Activated CD8-positive, alpha-beta memory T cell treated with anti-CD3 and anti-CD28 coated beads, Interleukin-2, amount 50 U/mL, for 24 hours (primary cell): Measurements from ENCODE around the gene SLC2A9.

Experiments
- DNase-seq: peaks from one replicate; pipeline ENCODE4 v3.0.0-alpha.2; 2020; ENCODE audit errors: extremely low read depth

The SLC2A9 gene

DNA sequence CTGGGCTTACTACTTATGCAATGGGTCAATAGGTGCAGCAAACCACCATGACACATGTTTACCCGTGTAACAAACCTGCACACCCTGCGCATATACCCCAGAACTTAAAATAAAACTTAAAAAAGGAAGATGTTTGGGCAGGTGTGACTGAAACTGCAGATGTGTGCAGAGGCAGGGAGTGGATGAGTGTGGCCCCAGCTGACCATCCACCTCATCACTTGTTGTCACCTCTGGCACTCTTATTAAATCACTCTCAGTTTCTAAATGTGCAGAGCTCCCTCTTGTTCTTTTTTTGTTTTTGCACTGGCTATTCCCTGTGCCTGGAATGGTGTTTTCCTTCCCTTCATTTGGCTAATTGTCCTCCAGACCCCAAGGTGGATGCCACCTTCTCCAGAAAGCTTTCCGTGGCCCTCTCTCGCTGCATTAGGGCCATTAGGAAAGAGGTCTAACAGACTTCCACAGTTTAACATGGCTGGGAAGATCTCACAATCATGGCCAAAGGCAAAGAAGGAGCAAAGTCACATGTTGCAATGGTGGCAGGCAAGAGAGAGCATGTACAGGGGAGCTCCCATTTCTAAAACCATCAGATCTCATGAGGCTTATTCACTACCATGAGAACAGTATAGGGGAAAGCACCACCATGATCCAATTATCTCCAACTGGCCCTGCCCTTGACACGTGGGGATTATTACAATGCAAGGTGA is 58.5 kb downstream of the SLC2A9 start:
- no peak for DNase-seq

DNA sequence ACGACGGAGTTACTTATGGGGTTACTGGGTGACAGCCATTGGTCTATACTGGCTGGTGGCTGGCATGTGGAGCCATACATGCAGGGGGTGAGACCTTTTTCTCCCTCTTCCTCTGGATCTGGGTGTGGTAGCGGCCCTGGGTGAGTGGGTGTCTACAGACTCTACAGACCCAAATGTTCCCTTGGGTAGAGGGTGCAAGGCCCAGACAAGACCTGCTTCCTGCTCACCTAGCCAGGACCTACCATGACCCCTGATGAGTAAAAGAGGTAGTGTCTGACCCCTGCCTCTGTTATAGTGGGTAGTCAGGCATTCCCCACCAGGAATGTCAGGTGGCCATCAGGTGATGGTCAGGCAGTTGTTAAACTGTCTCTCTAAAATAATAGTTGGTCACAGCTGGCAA is 66.8 kb downstream of the SLC2A9 start:
- no peak for DNase-seq

DNA sequence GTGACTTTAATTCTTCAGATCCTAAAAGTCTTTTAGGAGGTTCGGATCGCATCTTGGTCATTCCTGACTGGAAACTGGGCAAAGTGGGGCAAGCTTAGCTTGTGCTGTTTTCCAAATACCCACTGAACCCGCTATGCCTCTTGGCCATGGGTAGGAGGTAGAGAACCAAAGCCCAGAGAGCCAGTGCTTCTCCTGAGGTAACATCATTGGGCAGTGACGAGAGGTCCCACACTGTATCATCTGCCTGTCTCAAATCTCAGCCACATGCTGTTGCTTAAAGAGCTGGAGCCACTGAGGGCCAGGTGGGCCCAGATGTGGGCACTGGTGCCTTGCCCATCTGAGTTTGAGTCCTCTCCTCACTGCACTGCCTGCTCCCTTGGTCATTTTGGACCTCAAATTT is 68.2 kb downstream of the SLC2A9 start:
- no peak for DNase-seq

DNA sequence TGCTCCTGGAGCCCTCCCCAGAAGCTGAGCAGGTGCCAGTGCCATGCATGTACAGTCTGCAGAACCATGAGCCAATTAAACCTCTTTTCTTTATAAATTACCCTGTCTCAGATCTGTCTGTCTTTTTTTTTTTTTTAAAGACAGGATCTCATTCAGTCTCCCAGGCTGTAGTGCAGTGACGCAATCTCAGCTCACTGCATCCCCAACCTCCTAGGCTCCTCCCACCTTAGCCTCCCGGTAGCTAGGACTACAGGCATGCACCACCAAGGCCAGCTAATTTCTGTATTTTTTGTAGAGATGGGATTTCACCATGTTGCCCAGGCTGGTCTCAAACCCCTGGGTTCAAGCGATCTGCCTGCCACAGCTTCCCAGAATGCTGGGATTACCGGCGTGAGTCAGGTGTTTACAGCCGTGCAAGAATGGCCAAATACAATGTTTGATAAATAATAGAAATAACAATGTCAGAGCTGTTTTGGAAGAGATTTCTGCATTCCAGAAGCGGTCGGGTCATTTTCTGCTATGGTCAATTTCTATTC is 68.8 kb downstream of the SLC2A9 start:
- no peak for DNase-seq

DNA sequence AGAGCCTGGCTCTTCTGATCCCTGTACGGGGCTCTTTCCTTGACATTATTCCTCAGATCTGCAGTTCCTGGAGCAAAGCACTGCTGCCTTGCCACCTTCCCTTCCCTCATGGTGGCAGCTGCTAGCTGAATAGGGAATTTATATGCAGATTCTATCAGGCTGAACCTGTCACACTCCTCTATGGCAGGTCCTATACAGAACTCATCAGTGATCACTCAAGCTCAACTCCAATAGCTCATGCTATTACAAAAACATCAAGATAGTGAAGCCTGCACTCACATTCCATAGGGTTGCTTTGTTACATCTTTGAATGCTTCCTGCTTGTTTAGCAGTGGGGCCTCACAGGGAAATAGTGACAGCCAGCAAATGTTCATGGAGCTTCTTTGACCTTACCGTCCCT is 71.7 kb downstream of the SLC2A9 start:
- no peak for DNase-seq

DNA sequence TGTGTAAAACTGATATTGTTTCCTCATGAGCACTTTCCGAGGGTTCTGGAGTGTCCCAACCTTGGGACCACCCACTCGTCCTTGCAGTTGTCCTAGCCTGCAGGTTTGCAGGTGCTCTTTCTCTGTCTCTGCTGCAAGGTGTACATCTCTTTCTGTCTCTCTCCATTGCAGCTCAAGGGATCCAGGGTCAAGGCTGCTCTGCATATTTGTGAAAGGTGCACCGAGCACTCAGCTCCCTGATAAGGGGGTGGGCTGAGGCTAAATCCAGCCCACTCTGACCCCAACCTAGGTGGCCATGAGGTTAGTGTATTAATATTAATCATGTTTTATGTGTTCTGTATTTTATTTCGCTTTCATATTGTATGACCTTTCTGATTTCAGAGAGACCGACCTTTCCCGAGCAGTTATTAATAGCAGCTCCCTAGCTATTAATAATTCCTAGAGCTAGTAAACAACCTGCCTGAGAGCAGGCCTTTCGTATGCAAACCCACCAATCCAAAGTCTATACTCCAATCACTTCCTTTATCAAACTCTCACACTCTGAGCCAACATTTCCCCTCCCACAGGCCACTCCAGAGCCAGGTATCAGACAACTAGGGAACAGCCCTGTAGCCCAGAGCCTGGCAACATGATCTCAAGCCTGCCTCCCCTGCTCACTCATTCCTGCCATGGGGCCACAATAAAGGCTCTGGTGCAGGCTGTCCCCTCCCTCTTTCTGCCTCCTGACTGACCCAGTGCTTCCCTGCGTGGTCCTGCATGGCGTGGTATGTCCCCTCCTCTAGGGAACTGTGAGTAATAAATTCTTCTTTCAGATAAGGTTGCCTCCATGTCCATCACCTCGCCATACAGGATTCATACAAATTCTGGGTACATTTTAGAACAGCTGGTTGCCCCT is 73.9 kb downstream of the SLC2A9 start:
- no peak for DNase-seq

DNA sequence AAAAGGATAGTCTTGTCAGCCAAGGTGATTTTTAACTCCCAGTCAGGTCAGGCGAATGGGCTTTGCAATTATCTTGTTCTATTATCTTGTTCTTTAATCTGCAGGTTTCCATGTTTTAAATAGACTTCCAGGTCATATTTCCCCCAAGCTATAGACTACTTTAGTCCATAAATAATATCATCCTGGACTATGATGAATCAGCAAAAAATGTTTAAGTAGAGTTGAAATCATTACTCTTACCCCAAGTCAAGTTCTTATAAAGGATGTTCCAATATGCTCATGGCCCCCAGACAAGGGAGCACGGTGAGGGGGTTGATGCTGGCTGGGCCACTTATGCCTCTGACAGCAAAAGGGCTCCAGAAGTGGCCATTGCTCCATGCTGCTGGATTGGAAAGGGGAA is 75.1 kb downstream of the SLC2A9 start:
- no peak for DNase-seq

DNA sequence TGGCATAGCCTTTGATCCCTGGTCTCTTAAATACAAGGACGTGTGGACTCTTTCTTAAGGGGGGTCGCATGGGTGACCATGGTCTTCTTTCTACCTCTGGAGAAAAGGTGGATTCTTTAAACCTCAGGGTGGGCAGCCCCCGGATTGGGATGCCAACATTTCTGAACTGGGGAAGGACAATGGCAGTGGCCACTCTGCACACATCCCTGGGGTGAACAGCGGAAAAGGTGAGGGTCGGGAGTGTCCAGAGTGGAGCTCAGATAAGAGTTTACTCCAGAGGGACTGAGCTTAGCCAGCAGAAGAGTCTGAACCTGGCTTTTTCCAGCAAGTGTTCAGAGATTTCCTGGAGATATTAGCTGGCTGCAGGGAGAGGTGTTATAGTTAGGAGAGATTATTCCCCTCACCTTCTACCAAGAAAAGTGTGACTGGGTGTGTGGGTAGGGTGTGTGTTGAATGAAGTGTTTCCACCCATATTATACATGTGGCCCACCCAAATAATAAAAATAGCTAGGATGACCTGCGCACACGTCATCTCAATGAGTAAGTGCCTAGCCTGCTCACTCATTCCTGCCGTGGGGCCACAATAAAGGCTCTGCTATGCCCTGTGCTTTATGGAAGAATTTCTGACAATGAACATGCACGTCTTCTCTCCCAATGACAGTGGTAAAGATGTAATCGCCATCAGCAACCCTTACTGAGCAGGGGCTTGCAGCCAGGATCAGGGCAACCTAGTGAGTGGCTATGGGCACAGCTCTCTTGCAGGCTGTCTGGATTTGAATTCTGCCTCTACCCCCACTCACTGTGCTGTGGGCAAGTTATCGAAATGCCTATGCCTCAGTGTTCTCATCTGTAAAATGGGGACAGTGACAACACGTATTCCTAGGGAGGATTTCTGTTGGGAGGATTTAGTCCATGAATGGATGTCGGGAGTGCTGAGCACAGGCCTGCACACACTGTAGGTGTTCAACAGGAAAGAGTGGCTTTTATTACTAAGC is 76.6 kb downstream of the SLC2A9 start:
- DNase-seq: no peak

DNA sequence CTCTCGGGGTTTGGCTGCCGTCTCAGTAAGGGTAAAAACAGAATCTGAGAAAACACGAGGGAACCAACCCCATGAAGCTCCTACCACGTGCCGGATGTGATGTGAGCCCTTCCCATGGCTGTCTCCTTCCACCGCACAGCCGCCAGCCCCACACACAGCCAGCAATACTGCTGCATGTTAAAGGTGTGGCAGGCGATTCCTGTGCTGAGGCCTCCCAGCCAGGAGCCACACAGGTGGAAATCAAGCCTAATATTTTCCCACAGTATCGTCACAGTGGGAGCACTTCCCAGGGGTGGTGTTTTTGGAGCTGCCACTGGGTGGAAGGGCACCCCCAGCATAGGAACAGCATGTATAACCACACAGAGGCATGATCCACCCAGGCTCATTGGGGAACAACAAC is 77.5 kb downstream of the SLC2A9 start:
- DNase-seq: no peak

DNA sequence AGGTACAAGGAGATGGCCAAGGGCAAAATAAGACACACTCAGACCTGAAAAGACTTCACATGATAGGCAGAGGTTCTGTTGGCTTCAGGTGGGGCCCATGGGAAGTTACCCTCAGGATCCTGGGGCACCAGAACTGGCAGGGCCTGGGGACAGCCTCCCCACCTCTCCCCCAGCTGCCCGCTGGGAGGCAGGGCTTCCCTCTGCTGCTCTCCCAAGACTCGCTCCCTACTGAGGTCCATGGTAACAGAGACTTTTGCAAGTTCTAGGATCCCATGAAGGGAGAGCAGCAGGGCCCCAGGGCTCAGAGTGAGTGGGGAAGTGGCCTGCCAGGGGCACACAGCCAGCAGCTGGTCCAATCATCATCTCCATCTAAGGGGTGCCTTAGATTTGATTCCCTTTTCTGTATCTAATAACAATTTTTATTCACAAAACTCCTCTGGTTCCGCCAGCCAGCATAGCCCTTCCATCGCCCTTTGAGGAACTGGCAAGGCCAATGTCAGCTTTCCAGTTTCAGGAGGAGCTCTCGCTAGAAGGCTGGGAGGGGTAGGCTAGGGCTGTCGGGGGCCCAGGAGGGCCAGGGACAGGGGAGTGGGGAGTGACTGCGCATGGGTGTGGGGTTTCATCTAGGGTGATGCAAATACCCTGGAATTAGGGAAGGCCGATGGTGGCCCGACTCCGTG is 78.2 kb downstream of the SLC2A9 start:
- DNase-seq: no peak

DNA sequence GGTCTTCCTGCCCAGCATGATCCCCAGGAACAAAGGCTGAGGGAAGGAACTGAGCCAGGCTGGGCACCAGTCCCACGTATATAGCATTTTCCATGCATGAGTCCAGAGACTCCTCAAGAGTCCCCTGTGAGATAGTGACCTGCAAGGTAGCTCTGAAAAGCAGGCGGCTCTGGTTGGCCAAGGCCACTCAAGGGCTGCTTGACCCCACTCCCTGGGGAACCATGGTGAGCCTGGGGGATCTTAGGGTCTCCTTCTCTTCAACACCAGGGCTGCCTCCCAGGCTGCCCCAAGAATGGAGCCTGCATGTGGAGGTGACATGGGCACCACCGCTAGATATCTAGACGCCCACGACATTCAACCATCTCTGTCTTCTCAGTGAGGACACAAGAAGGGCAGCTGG is 79.2 kb downstream of the SLC2A9 start:
- DNase-seq: no peak

DNA sequence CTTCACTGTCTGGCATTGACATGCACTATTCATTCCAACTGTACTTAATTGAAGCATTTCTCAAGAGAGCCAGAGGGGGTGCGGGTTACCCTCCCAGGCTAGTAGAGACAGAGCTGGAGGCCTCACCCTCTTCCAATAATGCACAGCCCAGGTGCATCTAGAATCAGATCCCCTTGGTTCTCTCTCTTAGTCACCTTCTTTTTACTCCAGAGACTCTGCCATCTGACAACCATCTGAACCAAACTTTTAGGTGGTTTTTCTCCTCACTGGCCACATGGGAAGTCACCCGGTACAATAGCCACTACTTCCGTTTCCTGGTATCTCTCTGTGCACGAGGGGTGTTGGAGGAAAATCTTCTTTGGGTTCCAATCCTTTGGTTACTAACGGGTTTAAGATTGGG is 81.3 kb downstream of the SLC2A9 start:
- no peak for DNase-seq

DNA sequence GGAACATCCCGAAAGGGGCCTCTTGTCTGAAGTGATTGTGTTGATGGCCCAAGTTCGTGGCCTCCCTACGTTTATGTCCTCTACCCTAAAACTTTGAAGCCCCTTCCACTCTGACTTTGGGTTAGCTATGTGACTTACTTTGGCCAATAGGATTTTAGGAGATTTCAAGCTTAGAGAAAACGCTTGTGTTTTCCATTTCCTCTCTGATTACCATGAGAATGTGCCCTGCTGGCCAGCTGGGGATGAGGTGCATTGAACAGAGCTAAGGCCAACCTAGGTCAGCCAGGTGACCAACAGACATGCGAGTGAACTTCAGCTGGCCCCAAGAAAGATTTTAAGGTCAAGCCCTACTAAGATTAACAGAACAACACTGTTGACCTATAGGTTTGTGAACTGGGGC is 82.4 kb downstream of the SLC2A9 start:
- DNase-seq: no peak

DNA sequence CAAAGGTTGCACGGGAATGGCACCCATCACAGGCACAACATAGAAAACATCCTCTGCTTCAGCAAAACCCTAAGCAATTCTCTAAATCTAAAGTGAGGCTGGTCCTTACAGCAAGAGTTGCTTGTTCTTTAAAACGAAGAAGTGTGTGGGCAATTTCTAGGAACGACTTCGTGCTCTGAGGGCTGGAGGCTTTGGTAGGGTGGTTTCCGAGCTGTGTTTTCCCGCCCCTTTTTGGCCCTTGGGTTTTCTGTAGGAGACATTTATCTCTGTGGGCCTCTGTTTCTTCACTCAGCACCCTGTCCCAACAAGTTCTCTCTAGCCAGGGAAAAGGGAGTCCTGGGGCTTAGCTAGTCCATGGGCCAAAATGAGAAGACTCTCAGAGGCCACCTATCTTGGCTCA is 84.2 kb downstream of the SLC2A9 start:
- no peak for DNase-seq

DNA sequence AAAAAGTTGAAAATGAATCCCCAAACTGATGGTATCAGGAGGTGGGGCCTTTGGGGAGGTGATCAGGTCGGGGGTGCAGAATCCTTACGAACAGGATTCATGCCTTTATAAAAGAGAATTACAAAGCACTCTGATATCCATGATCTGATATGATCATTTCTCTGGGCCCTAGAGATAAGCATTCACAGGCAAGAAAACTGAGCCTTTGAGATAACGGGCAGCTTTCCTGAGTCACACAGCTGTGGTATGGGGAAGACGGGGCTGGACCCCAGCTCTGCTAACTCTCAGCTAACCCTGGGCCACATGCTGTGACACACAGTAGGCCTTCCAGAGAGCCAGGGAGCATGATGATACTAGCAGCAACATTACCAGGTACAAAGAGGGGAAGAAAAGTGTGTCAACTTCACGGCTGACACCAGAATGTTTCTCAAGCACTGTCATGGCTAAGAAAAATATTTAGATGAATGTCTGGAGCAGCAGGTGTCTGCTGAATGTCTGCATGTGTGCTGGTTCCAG is 85.1 kb downstream of the SLC2A9 start:
- no peak for DNase-seq

DNA sequence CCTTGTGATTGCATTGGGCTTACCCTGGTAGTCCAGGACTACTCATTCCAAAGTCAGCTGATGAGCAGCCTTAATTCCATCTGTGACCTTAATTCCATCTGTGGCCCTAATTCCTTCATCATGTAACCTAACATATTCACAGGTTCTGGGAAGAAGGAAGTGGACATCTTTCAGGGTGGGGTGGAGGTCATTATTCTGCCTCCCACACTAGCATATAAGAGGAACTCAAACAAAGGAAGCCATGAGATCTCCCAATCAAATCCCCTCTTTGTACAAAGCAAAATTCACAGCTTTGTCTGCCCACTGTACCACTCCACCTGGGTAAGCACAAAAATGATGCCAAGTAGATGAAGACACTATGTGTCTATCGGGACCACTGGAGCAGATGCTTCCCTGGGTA is 87.3 kb downstream of the SLC2A9 start:
- DNase-seq: no peak

DNA sequence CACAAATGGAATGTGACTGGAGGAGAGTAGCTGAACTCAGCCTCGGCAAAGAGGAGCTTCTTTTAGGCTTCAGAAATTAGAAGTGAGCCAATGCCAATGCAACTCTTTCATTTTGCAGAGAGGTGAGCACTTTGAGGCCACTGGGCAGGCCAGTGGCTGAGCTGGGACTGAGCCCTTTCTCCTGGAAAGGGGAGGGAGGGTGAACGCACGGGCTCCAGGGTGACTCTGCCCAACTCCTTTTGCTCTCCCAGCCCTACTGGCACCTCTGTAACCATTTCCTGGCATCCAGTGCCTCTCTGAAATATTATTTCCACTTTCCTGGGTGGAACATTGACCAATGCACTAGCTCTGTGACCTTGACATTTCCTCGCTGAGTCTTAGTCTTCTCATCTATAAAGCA is 88.1 kb downstream of the SLC2A9 start:
- no peak for DNase-seq

DNA sequence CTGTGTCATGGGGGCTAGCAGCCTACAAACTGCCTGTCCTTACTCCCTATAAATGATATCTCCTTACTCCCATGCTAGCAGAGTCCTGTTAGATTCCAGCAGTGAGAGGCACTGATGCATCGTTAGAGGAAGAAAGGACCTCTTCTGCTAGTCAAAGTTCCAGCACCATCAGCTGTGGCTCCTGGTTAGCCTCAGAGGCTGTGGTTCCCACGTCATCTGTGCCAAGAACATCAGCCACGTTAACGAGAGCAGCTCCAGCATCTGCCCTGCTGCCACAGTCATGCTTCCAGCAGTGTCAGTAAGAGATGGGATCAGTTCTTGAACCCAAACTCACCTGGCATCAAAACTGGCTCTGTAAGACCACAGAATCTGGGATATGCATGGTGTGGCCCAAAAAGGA is 88.5 kb downstream of the SLC2A9 start:
- no peak for DNase-seq

DNA sequence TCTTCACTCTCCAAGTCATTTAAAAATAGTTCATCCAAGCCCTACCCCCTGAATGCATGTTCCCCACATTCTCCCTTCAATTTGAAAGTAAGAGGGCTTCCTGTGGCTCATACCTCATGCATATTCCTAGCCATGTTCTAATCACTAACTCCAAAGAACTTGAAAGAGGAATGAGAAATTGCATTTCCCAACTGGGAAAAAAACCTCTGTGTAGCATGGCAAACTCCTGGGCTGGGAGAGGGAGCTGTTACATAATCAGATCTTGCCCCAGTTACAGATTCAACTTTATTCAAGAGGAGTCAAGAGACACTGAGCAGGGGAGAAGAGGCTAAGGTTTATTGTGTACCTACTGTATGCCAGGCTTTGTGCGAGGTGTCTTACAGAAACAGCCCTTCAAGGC is 90.2 kb downstream of the SLC2A9 start:
- DNase-seq: no peak

DNA sequence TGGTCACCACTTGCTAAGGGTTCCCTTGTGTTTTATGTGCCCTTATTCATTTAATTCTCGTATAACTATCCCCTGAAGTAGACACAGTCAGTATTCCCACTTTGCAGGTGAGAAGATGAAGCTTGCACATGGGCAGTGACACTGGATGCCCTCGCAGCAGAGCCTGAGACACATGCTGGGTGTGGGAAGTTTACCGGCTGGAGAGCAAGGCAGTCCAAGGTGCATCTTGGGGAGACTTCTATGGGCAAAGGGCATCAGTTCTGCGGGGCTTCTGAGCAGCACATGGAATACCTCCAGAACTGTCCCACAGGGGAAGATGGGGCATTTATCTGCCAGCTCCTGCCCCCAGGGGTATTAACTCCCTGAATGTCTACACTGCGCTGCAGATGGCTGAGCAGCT is 92.2 kb downstream of the SLC2A9 start:
- DNase-seq: no peak
